Germinal center (tissue), 1 donor: Measurements from ENCODE around the gene CALM1.
"Not testable (repeated sequence)": the region's sequence is repeated elsewhere in the genome, so short reads cannot be mapped to it uniquely, and the experiment has no call there.

Experiments used
- DNase-seq: peaks from one replicate; pipeline ENCODE4 v3.0.0; 2012; ENCODE audit warnings: mixed read lengths, low spot score

The CALM1 gene

GRCh38 chr14:90383731-90384542 is 12.9 kb upstream of the CALM1 start:
- DNase-seq, result peak; percentile 30

- no peak for DNase-seq
These were observed 12.3 kb upstream of the CALM1 start for GRCh38 chr14:90384543-90384911.

GRCh38 chr14:90386321-90386720 is 10.5 kb upstream of the CALM1 start:
- no peak for DNase-seq

- no peak for DNase-seq
These were observed 9.5 kb upstream of the CALM1 start for GRCh38 chr14:90387206-90387760.

GRCh38 chr14:90388437-90388836 is 8.4 kb upstream of the CALM1 start:
- DNase-seq, result no peak

- DNase-seq, result no peak
These were observed 7.8 kb upstream of the CALM1 start for GRCh38 chr14:90388982-90389381.

GRCh38 chr14:90393966-90394365 is 2.9 kb upstream of the CALM1 start:
- no peak for DNase-seq

GRCh38 chr14:90394782-90395181 is 2.0 kb upstream of the CALM1 start:
- not testable (repeated sequence) for DNase-seq

- peak; percentile 75 for DNase-seq
These were observed 841 bp downstream of the CALM1 start for GRCh38 chr14:90397425-90398314.

- DNase-seq, result no peak
These were observed 1.5 kb downstream of the CALM1 start for GRCh38 chr14:90398315-90398839.

- no peak for DNase-seq
These were observed 2.2 kb downstream of the CALM1 start for GRCh38 chr14:90398841-90399540.

GRCh38 chr14:90399541-90400444 is 3.0 kb downstream of the CALM1 start:
- DNase-seq, result peak; percentile 92

- DNase-seq, result no peak
These were observed 4.2 kb downstream of the CALM1 start for GRCh38 chr14:90400904-90401561.

- no peak for DNase-seq
These were observed 5.2 kb downstream of the CALM1 start for GRCh38 chr14:90402016-90402415.

GRCh38 chr14:90403065-90403464 is 6.2 kb downstream of the CALM1 start:
- no peak for DNase-seq

- no peak for DNase-seq
These were observed 8.3 kb downstream of the CALM1 start for GRCh38 chr14:90405101-90405500.

GRCh38 chr14:90405755-90406154 is 8.9 kb downstream of the CALM1 start:
- no peak for DNase-seq

GRCh38 chr14:90406384-90406798 is 9.6 kb downstream of the CALM1 start:
- DNase-seq, result no peak

GRCh38 chr14:90407230-90407629 is 10.4 kb downstream of the CALM1 start:
- DNase-seq, result no peak

GRCh38 chr14:90408713-90409112 is 11.9 kb downstream of the CALM1 start:
- no peak for DNase-seq
